Measurements from ENCODE around the gene ZIM2. TPM values are rescaled to one million over a fixed set of nuclear protein-coding genes. Genes with fewer than 3 reads are reported as not detected.

The ZIM2 gene
- total RNA-seq, 1 experiment from 2014 or later: not detected

- no peak for DNase-seq (ENCODE audit: low read depth)
- in situ Hi-C loops (cut with HindIII; ENCODE audit: low pct_unique_long_range_greater_than_20kb, low sequenced_read_pairs): no loop called here
Observed at GRCh38 chr19:56842412-56842811, 1.9 kb upstream of the ZIM2 start.

GRCh38 chr19:56841193-56841543, 642 bp upstream of the ZIM2 start:
- in situ Hi-C loops (cut with HindIII; ENCODE audit: low pct_unique_long_range_greater_than_20kb, low sequenced_read_pairs): no loop called here

DNA sequence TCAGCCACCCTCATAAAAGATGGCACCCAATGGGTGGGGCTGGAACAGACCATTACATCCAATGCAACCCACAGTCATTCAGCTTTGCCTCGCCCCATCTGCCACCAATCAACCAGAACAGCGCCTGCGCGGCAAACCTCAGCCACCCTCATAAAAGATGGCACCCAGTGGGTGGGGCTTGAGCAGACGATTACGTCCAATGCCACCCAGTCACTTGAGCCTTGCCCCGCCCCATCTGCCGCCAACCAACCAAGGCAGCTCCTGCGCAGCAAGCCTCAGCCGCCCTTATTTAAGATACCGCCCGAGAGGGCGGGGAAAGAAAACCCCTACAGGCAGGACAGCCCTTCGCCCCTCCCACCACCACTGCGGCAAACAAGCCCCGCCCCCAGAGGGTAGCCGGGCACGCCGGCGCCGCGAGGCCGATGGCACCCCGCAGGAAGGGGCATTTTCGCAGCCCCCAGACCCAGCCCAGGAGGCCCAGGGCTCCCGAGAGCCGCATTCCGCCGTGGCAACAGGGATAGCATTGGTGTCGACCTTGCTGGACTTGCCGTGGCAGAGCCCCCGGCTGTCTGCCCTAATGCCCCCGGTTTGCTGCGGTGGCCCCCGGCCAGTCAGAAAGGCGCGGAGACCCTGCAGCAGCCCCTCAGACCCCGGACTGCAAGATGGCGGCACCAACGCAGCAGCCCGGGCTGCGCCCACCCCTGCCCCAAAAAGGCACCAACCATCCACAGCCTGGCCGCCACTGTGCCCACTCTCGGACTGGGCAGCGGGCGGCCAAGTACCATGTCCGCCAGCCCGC, 675 bp downstream of the ZIM2 start:
- no peak for DNase-seq (ENCODE audit: low read depth)
- in situ Hi-C loops (cut with HindIII; ENCODE audit: low pct_unique_long_range_greater_than_20kb, low sequenced_read_pairs): no loop called here

More at GRCh38 chr19:56841193-56841543, 642 bp upstream of the ZIM2 start:
- DNase-seq (ENCODE audit: low read depth): no peak

DNA sequence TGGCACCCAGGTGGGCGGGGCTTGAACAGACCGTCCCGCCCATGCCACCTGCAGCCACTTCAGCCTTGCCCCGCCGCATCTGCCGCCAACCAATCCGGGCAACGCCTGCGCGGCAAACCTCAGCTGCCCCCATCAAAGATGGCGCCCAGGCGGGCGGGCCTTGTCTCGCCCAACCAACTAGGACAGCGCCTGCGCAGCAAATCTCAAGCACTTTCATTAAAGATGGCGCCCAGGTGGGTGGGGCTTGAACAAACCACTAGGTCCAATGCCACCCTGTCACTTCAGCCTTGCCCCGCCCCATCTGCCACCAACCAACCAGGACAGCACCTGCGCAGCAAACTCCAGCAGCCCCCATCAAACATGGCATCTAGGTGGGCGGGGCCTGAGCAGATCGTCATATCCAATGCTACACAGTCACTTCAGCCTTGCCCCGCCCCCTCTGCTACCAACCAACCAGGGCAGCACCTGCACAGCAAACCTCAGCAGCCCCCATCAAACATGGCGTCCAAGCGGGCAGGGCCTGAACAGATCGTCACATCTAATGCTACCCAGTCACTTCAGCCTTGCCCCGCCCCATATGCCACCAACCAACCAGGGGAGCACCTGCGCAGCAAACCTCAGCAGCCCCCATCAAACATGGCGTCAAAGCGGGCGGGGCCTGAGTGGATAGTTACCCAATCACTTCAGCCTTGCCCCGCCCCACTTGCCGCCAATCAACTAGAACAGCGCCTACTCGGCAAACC, 1.4 kb downstream of the ZIM2 start:
- no peak for DNase-seq (ENCODE audit: low read depth)
- in situ Hi-C loops (cut with HindIII; ENCODE audit: low pct_unique_long_range_greater_than_20kb, low sequenced_read_pairs): no loop called here

- no peak for DNase-seq (ENCODE audit: low read depth)
- in situ Hi-C loops (cut with HindIII; ENCODE audit: low pct_unique_long_range_greater_than_20kb, low sequenced_read_pairs): no loop called here
Observed at GRCh38 chr19:56838024-56838908, 2.3 kb downstream of the ZIM2 start.

DNA sequence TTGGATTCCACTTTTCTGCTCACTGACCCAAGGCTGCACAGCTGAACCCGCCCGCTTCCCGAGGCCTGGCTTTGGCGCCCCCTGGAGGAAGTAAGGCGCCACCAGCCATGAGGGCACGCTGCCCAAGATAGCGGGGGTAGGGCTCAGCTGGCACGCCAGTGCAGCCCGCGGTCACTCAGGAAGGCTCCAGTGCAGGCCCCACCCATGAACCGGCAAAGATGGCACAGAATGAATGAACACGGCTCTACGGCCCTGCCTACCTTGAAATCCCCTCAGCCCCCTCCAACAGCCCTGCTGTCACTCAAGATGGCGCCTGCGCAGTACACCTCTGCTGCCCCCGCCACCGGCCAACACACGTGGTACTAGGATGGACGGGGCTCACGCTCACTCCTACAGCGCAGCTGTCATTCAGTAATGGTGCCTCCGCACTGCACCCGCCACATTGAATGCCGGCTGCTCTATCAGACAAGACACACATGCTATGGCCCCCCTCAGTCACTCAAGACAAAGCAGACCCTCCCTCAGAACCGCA, 3.0 kb downstream of the ZIM2 start:
- no peak for DNase-seq (ENCODE audit: low read depth)
- in situ Hi-C loops (cut with HindIII; ENCODE audit: low pct_unique_long_range_greater_than_20kb, low sequenced_read_pairs): no loop called here

GRCh38 chr19:56837004-56837403, 3.5 kb downstream of the ZIM2 start:
- in situ Hi-C loops (cut with HindIII; ENCODE audit: low pct_unique_long_range_greater_than_20kb, low sequenced_read_pairs): no loop called here
- DNase-seq (ENCODE audit: low read depth): no peak

GRCh38 chr19:56836059-56836458, 4.5 kb downstream of the ZIM2 start:
- in situ Hi-C loops (cut with HindIII; ENCODE audit: low pct_unique_long_range_greater_than_20kb, low sequenced_read_pairs): no loop called here
- no peak for DNase-seq (ENCODE audit: low read depth)

DNA sequence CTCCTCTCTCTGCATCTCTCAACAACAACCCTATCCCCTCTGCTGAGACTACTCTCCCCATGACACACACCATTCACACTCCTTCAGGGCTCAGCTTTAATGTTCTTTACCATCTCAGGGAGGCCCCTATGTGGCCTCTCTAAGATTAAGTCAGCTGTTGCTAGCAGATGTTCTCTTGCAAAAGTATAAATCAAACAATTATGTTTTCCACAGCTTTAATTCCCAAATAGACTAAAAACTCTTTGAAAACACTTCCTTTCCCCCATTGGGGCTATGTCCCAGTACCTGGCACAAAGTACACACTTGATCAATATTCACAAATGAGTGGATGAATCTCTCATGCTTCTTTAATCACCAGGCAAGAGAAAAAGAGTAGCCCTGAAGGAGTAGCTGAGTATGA, 5.1 kb downstream of the ZIM2 start:
- in situ Hi-C loops (cut with HindIII; ENCODE audit: low pct_unique_long_range_greater_than_20kb, low sequenced_read_pairs): no loop called here

GRCh38 chr19:56834564-56835375, 5.8 kb downstream of the ZIM2 start:
- DNase-seq (ENCODE audit: low read depth): no peak
- in situ Hi-C loops (cut with HindIII; ENCODE audit: low pct_unique_long_range_greater_than_20kb, low sequenced_read_pairs): no loop called here

More for the DNA sequence above, 5.1 kb downstream of the ZIM2 start:
- DNase-seq (ENCODE audit: low read depth): no peak

GRCh38 chr19:56832352-56832928, 8.1 kb downstream of the ZIM2 start:
- no peak for DNase-seq (ENCODE audit: low read depth)
- in situ Hi-C loops (cut with HindIII; ENCODE audit: low pct_unique_long_range_greater_than_20kb, low sequenced_read_pairs): no loop called here

GRCh38 chr19:56831255-56831654, 9.3 kb downstream of the ZIM2 start:
- in situ Hi-C loops (cut with HindIII; ENCODE audit: low pct_unique_long_range_greater_than_20kb, low sequenced_read_pairs): no loop called here
- DNase-seq (ENCODE audit: low read depth): no peak

GRCh38 chr19:56829596-56829995, 10.9 kb downstream of the ZIM2 start:
- in situ Hi-C loops (cut with HindIII; ENCODE audit: low pct_unique_long_range_greater_than_20kb, low sequenced_read_pairs): no loop called here

DNA sequence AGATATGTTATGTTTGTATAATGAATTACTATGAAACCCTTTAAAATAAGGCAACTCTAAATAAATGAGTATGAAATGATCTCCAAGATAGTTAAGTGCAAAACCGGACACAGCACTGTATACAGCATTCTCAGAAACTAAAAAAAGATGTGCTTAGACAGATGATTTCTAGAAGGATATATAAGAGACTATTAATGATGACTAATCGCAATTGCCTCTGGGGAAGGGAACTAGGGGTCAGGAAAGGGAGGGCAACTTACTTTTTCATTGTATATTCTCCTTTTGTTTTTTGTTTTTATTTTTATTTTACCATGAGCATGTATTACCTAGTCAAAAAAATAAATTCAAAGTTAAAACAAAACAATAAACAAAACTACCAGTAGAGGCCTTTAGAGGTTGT, 12.8 kb downstream of the ZIM2 start:
- in situ Hi-C loops (cut with HindIII; ENCODE audit: low pct_unique_long_range_greater_than_20kb, low sequenced_read_pairs): no loop called here
- DNase-seq (ENCODE audit: low read depth): no peak

More at GRCh38 chr19:56829596-56829995, 10.9 kb downstream of the ZIM2 start:
- DNase-seq (ENCODE audit: low read depth): no peak

- in situ Hi-C loops (cut with HindIII; ENCODE audit: low pct_unique_long_range_greater_than_20kb, low sequenced_read_pairs): no loop called here
- DNase-seq (ENCODE audit: low read depth): no peak
Observed at GRCh38 chr19:56823956-56824355, 16.6 kb downstream of the ZIM2 start.

DNA sequence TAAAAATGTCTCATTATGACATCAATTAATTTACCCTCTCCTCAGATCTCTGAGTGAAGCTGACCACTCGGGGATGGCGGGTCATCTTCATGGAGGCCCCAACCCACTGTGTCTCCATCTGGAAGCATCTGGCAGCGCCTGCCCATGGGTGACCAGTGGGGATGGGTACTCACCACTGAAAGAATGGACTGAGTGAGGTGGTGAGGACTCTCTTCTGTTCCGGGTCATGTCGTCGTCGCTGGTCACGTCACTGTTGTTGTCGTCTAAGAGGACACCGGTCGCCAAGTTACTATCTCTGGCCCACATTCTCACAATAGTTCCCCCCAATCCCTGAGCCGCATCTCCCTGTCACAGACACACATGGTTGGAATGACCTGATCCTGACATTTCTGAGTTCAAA, 17.1 kb downstream of the ZIM2 start:
- DNase-seq (ENCODE audit: low read depth): no peak
- in situ Hi-C loops (cut with HindIII; ENCODE audit: low pct_unique_long_range_greater_than_20kb, low sequenced_read_pairs): no loop called here

- in situ Hi-C loops (cut with HindIII; ENCODE audit: low pct_unique_long_range_greater_than_20kb, low sequenced_read_pairs): no loop called here
- DNase-seq (ENCODE audit: low read depth): no peak
Observed at GRCh38 chr19:56822755-56823154, 17.8 kb downstream of the ZIM2 start.
